Neural cell (in vitro differentiated cells): ENCODE data around the gene LMNA.
A peak's percentile ranks its signal among the peaks of the same experiment; 100 is the strongest.

Experiments used
- CTCF ChIP-seq: fragments of 450-650 bp; IDR thresholded peaks from 2 replicates; pipeline ENCODE4 v1.5.1; 2014; ENCODE audit warnings: antibody characterized with exemption, mild to moderate bottlenecking, moderate library complexity; ENCODE audit not compliant: poor library complexity, severe bottlenecking
- EP300 ChIP-seq: fragments of 450-650 bp; conservative IDR thresholded peaks from 2 replicates; pipeline ENCODE4 v1.6.1; 2014; ENCODE audit warnings: antibody characterized with exemption, mild to moderate bottlenecking, moderate library complexity; ENCODE audit not compliant: poor library complexity, severe bottlenecking
- EZH2 ChIP-seq: fragments of 200-600, 300-800 bp; shearing (Covaris generic), sonication (generic); IDR thresholded peaks from 2 replicates; pipeline ENCODE4 v1.6.1; 2014; ENCODE audit warnings: antibody characterized with exemption, low read length, borderline replicate concordance, mild to moderate bottlenecking; ENCODE audit not compliant: insufficient read depth, poor library complexity, severe bottlenecking
- MXI1 ChIP-seq: fragments of 450-650 bp; conservative IDR thresholded peaks from 2 replicates; pipeline ENCODE4 v1.6.1; 2014; ENCODE audit warnings: antibody characterized with exemption, mild to moderate bottlenecking; ENCODE audit not compliant: poor library complexity, severe bottlenecking
- POLR2AphosphoS5 ChIP-seq: IDR thresholded peaks from 2 replicates; pipeline ENCODE4 v1.6.1; 2012
- RAD21 ChIP-seq: fragments of 450-650 bp; conservative IDR thresholded peaks from 2 replicates; pipeline ENCODE4 v1.6.1; 2014; ENCODE audit warnings: antibody characterized with exemption, mild to moderate bottlenecking, moderate library complexity
- REST ChIP-seq: IDR thresholded peaks from 2 replicates; pipeline ENCODE4 v1.6.1; 2012; ENCODE audit warnings: borderline replicate concordance
- SMC3 ChIP-seq: fragments of 450-650 bp; conservative IDR thresholded peaks from 2 replicates; pipeline ENCODE4 v1.6.1; 2014; ENCODE audit warnings: antibody characterized with exemption, mild to moderate bottlenecking, moderate library complexity; ENCODE audit not compliant: poor library complexity
- TAF1 ChIP-seq: IDR thresholded peaks from 2 replicates; pipeline ENCODE4 v1.6.1; 2012; ENCODE audit warnings: low read depth

GRCh38 chr1:156150333-156151011 lies 36.0 kb downstream of the LMNA start:
- TF ChIP-seq CTCF (no peak), POLR2AphosphoS5 (peak; percentile 5), EP300 (no peak), RAD21 (no peak), EZH2 (no peak), TAF1 (no peak), REST (peak; percentile 13), MXI1 (no peak), SMC3 (peak; percentile 20)
